Smooth muscle cell (in vitro differentiated cells): Measurements from ENCODE around the gene UVRAG. TPM values are rescaled to one million over a fixed set of nuclear protein-coding genes. Genes with fewer than 3 reads are reported as not detected.

Experiments
- DNase-seq: peaks from one replicate; lab custom pipeline; 2025; ENCODE audit not compliant: unreplicated experiment; lab: John Stamatoyannopoulos, UW
- H2AFZ ChIP-seq: fragments of 200-600 bp; sonication (generic); 2 replicates; pipeline ENCODE4 v1.6.0; 2016; ENCODE audit warnings: antibody characterized with exemption, low read depth, mild to moderate bottlenecking
- H3F3A ChIP-seq: fragments of 200-600 bp; sonication (generic); 2 replicates; pipeline ENCODE4 v1.6.0; 2017; ENCODE audit warnings: antibody characterized with exemption, low read depth
- H3K27ac ChIP-seq: fragments of 200-600 bp; sonication (generic); 2 replicates; pipeline ENCODE4 v1.5.1; 2016; ENCODE audit warnings: low read depth, mild to moderate bottlenecking
- H3K27me3 ChIP-seq: fragments of 200-600 bp; sonication (generic); 2 replicates; pipeline ENCODE4 v1.6.1; 2016; ENCODE audit warnings: low read depth, mild to moderate bottlenecking
- H3K36me3 ChIP-seq: fragments of 200-600 bp; sonication (generic); 2 replicates; pipeline ENCODE4 v1.5.1; 2016; ENCODE audit warnings: low read depth
- H3K4me1 ChIP-seq: fragments of 200-600 bp; sonication (generic); 2 replicates; pipeline ENCODE4 v1.5.1; 2016; ENCODE audit warnings: low read depth
- H3K4me2 ChIP-seq: fragments of 200-600 bp; sonication (generic); 2 replicates; pipeline ENCODE4 v1.6.0; 2016; ENCODE audit warnings: mild to moderate bottlenecking
- H3K4me3 ChIP-seq: fragments of 200-600 bp; sonication (generic); 2 replicates; pipeline ENCODE4 v1.5.1; 2016; ENCODE audit warnings: mild to moderate bottlenecking
- H3K79me2 ChIP-seq: fragments of 200-600 bp; sonication (generic); 2 replicates; pipeline ENCODE4 v1.6.0; 2016; ENCODE audit warnings: low read depth, mild to moderate bottlenecking
- H3K9ac ChIP-seq: fragments of 200-600 bp; sonication (generic); 2 replicates; pipeline ENCODE4 v1.6.0; 2016; ENCODE audit warnings: low read depth
- H3K9me3 ChIP-seq: fragments of 200-600 bp; sonication (generic); replicated peaks from 2 replicates; pipeline ENCODE4 v1.5.1; 2016; ENCODE audit warnings: low read depth
- H4K20me1 ChIP-seq: fragments of 200-600 bp; sonication (generic); 2 replicates; pipeline ENCODE4 v1.6.0; 2016; ENCODE audit warnings: low read depth
- WGBS: methylation state at CpG from one replicate; pipeline ENCODE4 v1.1.7; 2016; ENCODE audit warnings: low lambda C conversion rate; 5-methylcytosine and 5-hydroxymethylcytosine counted together
- polyA plus RNA-seq: library from polyadenylated mRNA; unstranded; fragments of >200 nt; fragmentation: Nextera tagmentation; extraction: Ambion mirVana; gene quantifications from 2 replicates; pipeline ENCODE4 v1.2.1, GENCODE V29; 2016
- total RNA-seq: library from RNA; depleted of rRNA; stranded (reverse); fragments of >200 nt; gene quantifications from 2 replicates; pipeline ENCODE4 v1.2.3, GENCODE V29; 2014
- TF ChIP-seq, protein P1 (sequence below): fragments of 200-600 bp; sonication (generic); IDR thresholded peaks from 2 replicates; pipeline ENCODE4 v1.5.1; 2017; ENCODE audit warnings: borderline replicate concordance, mild to moderate bottlenecking, antibody characterized with exemption; ENCODE audit not compliant: insufficient read depth, poor library complexity, severe bottlenecking

UVRAG gene
- total and polyA plus RNA-seq, 2 experiments from 2014 or later = 12.9 to 20.2 TPM

DNA sequence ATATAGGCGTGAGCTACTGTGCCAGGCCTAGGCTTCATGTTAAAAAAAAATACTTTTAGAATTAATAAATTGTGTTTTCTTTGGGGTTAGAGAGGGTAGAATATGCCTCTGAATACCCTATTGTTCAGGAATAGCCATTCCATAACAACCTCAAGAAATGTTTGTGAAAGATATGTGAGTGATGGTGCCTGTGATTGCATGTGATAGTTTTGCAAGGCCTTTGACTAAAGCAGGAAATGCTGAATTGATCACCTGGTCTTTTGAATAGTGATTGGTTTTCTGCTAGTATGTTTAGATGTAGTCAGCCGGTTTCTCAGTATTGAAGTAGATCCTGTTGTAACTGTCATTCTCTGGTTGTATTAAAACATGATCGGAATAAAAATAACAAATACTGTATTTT is 73.4 kb downstream of the UVRAG start:
- no peak overlapping the region for H2AFZ ChIP-seq

DNA sequence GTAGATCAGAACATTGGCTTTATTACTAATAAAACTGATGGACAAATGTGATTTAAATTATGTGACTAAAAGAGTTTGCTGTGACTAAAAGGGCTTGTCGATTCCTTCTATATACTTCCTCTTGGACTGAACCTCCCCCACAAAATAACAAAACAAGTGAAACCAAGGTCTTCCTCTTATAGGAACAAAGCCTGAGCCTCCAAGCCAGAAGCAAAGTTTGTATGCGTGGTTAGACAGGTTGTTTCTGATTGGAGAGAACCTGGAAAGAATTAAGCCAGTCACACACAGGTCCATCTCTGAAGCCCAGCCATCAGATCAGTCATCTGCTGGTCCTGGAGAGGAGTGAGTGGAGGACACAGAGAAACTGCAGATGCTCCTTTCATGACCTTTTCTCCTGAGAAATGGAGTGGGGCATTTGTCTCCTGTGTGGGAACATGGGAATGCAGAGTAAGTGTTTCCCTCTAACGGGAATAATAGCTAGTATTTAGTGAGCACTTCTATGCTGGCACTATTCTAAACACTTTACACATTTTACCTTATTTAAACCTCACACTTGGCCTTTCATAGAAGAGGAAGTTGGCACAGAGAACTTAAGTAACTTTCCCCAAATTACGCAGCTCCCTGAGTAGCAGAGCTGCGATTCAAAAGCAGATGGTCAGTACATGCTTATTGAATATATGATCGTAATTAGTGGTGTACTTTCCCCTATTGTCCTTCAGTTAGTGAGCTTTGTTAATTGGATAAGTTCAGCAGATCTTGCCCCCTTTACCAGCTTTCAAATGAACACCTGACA is 77.1 kb downstream of the UVRAG start:
- no peak for DNase-seq
- 94% methylated on average over 6 of the region's 6 CpGs for WGBS
- Histone ChIP-seq H3K36me3 (no peaks in the 10 kb centered on the region), H3K27me3 (no peaks in the 10 kb centered on the region), H3K4me2 (no peak overlapping the region), H3K4me3 (no peak overlapping the region), H3F3A (no peaks in the 10 kb centered on the region), H2AFZ (no peak overlapping the region), H3K9ac (no peak overlapping the region), H3K79me2 (no peaks in the 10 kb centered on the region), H4K20me1 (peaks cover 15% of the 10 kb centered on the region), H3K9me3 (no peaks in the 10 kb centered on the region), H3K27ac (no peak overlapping the region), H3K4me1 (no peaks in the 10 kb centered on the region)
- TF ChIP-seq, protein P1, sequence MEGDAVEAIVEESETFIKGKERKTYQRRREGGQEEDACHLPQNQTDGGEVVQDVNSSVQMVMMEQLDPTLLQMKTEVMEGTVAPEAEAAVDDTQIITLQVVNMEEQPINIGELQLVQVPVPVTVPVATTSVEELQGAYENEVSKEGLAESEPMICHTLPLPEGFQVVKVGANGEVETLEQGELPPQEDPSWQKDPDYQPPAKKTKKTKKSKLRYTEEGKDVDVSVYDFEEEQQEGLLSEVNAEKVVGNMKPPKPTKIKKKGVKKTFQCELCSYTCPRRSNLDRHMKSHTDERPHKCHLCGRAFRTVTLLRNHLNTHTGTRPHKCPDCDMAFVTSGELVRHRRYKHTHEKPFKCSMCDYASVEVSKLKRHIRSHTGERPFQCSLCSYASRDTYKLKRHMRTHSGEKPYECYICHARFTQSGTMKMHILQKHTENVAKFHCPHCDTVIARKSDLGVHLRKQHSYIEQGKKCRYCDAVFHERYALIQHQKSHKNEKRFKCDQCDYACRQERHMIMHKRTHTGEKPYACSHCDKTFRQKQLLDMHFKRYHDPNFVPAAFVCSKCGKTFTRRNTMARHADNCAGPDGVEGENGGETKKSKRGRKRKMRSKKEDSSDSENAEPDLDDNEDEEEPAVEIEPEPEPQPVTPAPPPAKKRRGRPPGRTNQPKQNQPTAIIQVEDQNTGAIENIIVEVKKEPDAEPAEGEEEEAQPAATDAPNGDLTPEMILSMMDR = no peak

More for the DNA sequence above, 73.4 kb downstream of the UVRAG start:
- Histone ChIP-seq H3K4me2 (no peak overlapping the region), H3K9me3 (no peaks in the 10 kb centered on the region), H3K9ac (no peak overlapping the region), H3K4me3 (no peak overlapping the region), H3K4me1 (no peaks in the 10 kb centered on the region), H3K27me3 (no peaks in the 10 kb centered on the region), H3F3A (no peaks in the 10 kb centered on the region), H3K36me3 (no peaks in the 10 kb centered on the region), H4K20me1 (peaks cover 23% of the 10 kb centered on the region), H3K79me2 (peaks cover 5% of the 10 kb centered on the region), H3K27ac (no peak overlapping the region)
- 98% methylated on average over 3 of the region's 3 CpGs for WGBS
- DNase-seq = no peak
- TF ChIP-seq, protein P1 = no peak

DNA sequence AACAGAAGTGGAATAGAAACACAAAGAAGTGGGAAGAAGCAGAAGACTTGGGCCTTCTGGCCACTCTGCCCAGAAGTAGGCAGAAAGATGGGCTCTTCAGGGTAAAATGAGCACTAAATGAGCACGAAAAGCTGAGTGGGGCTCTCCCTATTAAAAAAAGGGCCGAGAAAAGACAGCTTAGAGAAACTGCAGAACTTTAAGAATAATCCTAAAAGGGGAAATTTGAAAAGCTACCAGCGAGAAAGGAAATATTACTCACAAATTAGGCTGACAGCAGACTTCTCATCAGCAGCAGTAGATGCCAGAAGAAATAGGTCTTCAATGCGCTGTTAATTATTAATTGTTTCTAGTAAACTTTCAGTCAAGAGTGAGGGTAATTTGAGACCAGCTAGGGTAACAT is 78.2 kb downstream of the UVRAG start:
- peaks cover 19% of the 10 kb centered on the region for H4K20me1 ChIP-seq
- H3K36me3 ChIP-seq = no peaks in the 10 kb centered on the region
- no peak overlapping the region for H2AFZ ChIP-seq
- no peak for DNase-seq
- H3K27me3 ChIP-seq = no peaks in the 10 kb centered on the region
- H3K4me1 ChIP-seq = no peaks in the 10 kb centered on the region
- no peak overlapping the region for H3K9ac ChIP-seq
- 97% methylated on average over 4 of the region's 4 CpGs for WGBS
- no peak overlapping the region for H3K27ac ChIP-seq
- H3K4me3 ChIP-seq = no peak overlapping the region
- no peak overlapping the region for H3K4me2 ChIP-seq
- no peaks in the 10 kb centered on the region for H3K9me3 ChIP-seq
- no peaks in the 10 kb centered on the region for H3F3A ChIP-seq
- TF ChIP-seq, protein P1 = no peak
- no peaks in the 10 kb centered on the region for H3K79me2 ChIP-seq
